VCaP (cell line): ENCODE data around the gene NUDT9.
"Not testable (repeated sequence)": the region's sequence is repeated elsewhere in the genome, so short reads cannot be mapped to it uniquely, and the experiment has no call there.

Experiments used
- H3K27ac ChIP-seq: fragments of 450-650 bp; 2 replicates; pipeline ENCODE4 v1.5.1; 2017
- TF ChIP-seq, protein P1 (sequence below): fragments of 450-650 bp; conservative IDR thresholded peaks from 2 replicates; pipeline ENCODE4 v1.5.1; 2017; ENCODE audit warnings: mild to moderate bottlenecking, moderate library complexity

Gene NUDT9

DNA sequence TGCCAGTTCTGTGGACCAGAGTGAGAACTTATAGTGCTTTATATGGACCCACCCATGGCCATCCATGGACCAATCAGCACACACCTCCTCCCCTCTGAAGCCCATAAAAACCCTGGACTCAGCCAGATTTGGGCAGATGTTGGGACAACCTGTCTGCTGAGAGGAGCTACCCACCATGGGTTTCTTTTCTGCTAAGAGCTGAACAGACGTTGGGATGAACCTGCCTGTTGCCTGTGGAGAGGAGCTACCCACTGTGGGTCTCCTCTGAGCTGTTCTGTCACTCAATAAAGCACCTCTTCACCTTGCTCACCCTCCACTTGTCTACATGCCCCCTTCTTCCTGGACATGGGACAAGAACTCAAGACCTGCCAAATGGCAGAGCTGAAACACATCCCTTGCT lies 22.4 kb upstream of the NUDT9 start:
- TF ChIP-seq, protein P1, sequence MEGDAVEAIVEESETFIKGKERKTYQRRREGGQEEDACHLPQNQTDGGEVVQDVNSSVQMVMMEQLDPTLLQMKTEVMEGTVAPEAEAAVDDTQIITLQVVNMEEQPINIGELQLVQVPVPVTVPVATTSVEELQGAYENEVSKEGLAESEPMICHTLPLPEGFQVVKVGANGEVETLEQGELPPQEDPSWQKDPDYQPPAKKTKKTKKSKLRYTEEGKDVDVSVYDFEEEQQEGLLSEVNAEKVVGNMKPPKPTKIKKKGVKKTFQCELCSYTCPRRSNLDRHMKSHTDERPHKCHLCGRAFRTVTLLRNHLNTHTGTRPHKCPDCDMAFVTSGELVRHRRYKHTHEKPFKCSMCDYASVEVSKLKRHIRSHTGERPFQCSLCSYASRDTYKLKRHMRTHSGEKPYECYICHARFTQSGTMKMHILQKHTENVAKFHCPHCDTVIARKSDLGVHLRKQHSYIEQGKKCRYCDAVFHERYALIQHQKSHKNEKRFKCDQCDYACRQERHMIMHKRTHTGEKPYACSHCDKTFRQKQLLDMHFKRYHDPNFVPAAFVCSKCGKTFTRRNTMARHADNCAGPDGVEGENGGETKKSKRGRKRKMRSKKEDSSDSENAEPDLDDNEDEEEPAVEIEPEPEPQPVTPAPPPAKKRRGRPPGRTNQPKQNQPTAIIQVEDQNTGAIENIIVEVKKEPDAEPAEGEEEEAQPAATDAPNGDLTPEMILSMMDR = no peak
- no peak overlapping the region for H3K27ac ChIP-seq

DNA sequence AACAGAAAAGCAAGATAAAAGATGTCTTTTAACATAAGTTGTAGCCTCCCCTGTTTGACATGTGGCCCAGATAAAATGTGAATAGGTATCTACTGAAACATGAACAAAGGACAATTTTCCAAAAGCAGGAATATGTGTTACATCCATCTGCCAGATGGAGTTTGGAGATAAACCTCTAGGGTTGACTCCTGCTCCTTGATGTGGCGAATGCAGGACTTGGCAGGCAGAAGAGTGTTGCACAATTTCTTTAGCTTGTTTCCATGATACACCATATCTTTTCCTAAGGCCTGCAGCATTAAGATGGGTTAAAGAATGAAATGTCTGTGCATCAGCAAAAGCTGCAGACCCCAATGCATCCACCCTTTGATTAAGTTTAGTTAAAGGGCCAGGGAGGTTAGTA lies 18.6 kb upstream of the NUDT9 start:
- not testable (repeated sequence) for H3K27ac ChIP-seq

DNA sequence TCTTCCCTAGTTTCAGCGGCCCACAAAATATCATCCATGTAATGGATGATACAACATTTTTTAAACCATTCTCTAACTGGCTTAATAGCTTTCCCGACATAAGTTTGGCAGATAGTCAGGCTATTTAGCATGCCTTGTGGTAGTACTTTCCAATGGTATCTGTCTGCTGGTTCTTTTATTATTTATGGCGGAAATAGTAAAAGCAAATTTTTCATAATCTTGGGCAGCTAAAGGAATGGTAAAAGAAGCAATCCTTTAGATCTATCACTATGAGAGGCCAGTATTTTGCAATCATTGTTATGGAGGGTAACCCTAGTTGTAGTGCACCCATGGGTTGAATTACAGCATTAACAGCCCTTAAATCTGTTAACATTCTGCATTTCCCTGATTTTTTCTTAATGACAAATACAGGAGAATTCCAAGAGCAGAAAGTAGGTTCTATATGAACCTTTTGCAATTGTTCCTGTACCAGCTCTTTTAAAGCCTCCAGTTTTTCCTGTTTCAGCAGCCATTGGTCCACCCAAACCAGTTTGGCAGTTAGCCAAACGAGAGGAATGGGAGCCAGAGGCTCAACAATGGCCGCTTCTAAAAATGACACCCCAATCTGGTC lies 17.1 kb upstream of the NUDT9 start:
- TF ChIP-seq, protein P1 = no peak
- H3K27ac ChIP-seq = no peak overlapping the region

DNA sequence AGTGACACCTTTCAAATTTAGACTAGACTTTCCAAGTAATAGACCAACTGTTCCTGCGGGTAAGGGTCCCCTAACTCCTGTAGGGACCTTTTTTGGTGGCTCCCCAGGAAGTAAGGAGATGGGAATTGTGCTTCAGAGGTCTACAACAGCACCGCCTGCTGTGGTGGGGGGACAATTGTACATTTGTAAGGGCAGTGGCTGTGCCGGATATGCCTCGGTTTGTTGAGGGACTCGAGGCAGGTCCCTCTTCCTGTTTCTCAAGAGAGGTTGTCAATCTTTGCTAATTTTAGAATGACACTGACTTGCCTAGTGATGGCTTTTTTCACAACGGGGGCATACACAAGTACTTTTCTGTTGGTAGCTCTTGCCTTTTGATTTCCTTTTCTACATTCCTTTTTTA lies 15.9 kb upstream of the NUDT9 start:
- 0 out of 2 replicates have a peak overlapping the region, but pooled peaks have one; percentile 21 for H3K27ac ChIP-seq
- TF ChIP-seq, protein P1 = no peak

DNA sequence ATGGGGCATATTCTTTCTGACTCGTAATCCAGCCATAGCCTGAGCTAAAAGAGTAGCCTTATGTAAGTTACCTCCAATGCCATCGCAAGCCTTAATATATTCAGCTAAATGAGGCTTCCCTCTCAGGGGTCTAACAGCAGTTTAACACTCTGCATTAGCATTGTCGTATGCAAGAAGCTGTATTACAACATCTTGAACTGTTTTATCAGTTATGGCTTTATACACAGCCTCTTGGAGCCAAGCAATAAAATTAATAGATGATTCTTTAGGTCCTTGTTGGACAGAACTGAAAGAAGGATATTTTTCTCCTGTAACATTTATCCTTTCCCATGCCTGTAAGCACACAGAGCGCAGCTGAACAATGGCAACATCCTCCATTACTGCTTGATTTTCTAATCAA lies 15.5 kb upstream of the NUDT9 start:
- peak overlapping the region; percentile 21; the same call in 1 of the 2 replicates for H3K27ac ChIP-seq

DNA sequence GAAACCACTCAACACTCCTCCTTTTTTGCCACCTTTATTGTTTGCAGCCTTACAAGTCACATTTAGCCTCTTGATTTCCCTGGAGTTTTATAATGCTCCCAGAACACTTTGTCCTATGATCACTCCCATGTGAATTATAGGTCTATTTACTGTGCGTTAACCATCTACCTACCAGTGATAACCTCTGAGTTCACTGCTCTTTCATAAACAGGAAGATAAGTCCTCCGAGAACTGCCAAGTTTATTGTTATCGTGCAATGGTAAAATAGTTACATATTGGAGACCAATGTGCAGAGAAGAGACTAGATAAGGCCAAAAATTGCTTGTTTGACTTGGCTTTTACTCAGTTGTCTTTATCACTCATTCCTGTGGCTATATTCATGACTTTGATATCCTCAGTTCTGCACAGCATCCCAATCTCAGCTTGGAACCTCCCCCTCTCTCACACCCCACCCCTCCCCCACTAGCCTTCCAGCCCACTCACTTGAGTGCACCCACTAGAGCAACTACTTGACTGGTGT lies 12.9 kb upstream of the NUDT9 start:
- TF ChIP-seq, protein P1 = no peak
- H3K27ac ChIP-seq = peak overlapping the region; percentile 75

DNA sequence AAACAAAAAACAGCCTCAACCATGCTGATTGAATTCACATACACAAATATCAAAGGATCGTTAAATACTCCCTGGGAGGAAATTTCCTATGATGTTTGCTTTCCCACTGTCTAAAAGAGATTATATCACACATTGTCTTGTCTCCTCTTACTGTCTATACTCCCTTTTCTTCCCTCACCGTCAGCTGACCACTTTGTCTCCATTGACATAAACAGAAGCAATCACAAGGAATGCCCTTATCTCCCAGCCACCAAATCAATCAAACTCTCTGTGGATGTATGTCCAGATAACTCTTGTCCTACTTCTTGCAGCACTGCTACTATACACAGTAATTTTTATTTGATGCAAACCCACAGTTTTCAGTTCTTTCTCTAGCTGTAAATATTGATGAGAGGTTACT lies 12.2 kb upstream of the NUDT9 start:
- TF ChIP-seq, protein P1 = no peak
- H3K27ac ChIP-seq = peak overlapping the region; percentile 75

DNA sequence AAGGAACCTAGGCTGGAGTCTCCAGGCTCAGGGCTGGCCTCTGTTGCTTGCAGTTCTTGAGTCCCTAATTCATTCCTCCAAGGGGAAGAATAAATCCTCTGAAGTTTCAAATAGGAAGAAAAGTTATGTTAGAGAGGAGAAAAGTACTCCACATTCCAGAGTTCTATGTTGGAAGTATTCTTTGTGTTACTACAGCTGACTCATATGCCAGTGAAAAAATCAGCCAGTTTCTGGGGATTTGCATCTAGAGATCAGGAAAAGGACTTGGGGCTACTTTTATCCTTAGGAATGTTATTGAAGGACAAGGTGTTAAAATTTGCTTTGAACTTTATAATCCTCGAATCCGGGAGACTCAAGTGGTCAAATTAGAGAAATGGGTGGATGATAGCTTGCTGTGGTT lies 11.7 kb upstream of the NUDT9 start:
- TF ChIP-seq, protein P1 = no peak
- H3K27ac ChIP-seq = peak overlapping the region; percentile 75
